IMR-90 (cell line): ENCODE measurements around the gene DEGS2. TPM values are rescaled to one million over a fixed set of nuclear protein-coding genes. Genes with fewer than 3 reads are reported as not detected.

Experiments used
- ATAC-seq: fragments of 200-7000 bp; cut with Tn5 transposase; 2 replicates; pipeline ENCODE4 v1.9.1; 2020; ENCODE audit warnings: low read depth, mild to moderate bottlenecking, moderate library complexity
- BruUV-seq: library from RNA; stranded (reverse); fragments of 400-500 nt; replicated peaks from 2 replicates; lab custom pipeline; 2021; lab: Mats Ljungman, UMichigan
- CTCF ChIA-PET: fragments of 300-600 bp; formaldehyde crosslinking; extraction: SDS; loops from one replicate; lab custom pipeline; 2021; ENCODE audit warnings: antibody characterized with exemption; lab: Yijun Ruan, JAX
- POLR2A ChIA-PET: fragments of 300-600 bp; sonication (Branson Sonifier 250); formaldehyde crosslinking; loops from one replicate; lab custom pipeline; 2022; ENCODE audit warnings: antibody characterized with exemption; ENCODE audit not compliant: unreplicated experiment; lab: Charles Lee
- DNase-seq: peaks from one replicate; pipeline ENCODE4 v3.0.0; 2013
- H2AFZ ChIP-seq: replicated peaks from 2 replicates; pipeline ENCODE3; 2013; ENCODE audit warnings: low read length, mild to moderate bottlenecking; ENCODE audit not compliant: poor library complexity
- H2AK5ac ChIP-seq: 2 replicates; pipeline ENCODE4 v1.6.1; 2013; ENCODE audit warnings: low read depth, low read length, inconsistent platforms
- H2AK9ac ChIP-seq: replicated peaks from 2 replicates; pipeline ENCODE3; 2013; ENCODE audit warnings: mild to moderate bottlenecking, low read depth, low read length, moderate library complexity; ENCODE audit not compliant: poor library complexity
- H2BK120ac ChIP-seq: 2 replicates; pipeline ENCODE4 v1.6.1; 2013; ENCODE audit warnings: low read depth, low read length, inconsistent platforms
- H2BK15ac ChIP-seq: 3 replicates; pipeline ENCODE4 v1.6.1; 2013; ENCODE audit warnings: low read depth, low read length, inconsistent platforms
- H2BK20ac ChIP-seq: 2 replicates; pipeline ENCODE4 v1.6.1; 2013; ENCODE audit warnings: low read depth, mild to moderate bottlenecking, inconsistent platforms, low read length, moderate library complexity
- H2BK5ac ChIP-seq: 2 replicates; pipeline ENCODE4 v1.6.1; 2013; ENCODE audit warnings: mild to moderate bottlenecking, low read depth, low read length, inconsistent platforms; ENCODE audit not compliant: poor library complexity, severe bottlenecking
- H3K14ac ChIP-seq: replicated peaks from 2 replicates; pipeline ENCODE4 v1.6.1; 2013; ENCODE audit warnings: low read depth, low read length, inconsistent platforms
- H3K18ac ChIP-seq: 2 replicates; pipeline ENCODE4 v1.6.1; 2013; ENCODE audit warnings: low read depth, low read length, control low read depth
- H3K23ac ChIP-seq: 2 replicates; pipeline ENCODE4 v1.6.1; 2013; ENCODE audit warnings: low read depth, low read length, inconsistent platforms
- H3K27ac ChIP-seq: 2 replicates; pipeline ENCODE4 v1.5.1; 2013; ENCODE audit warnings: mild to moderate bottlenecking, control low read depth, low read length; ENCODE audit not compliant: insufficient read depth
- H3K27me3 ChIP-seq: 2 replicates; pipeline ENCODE4 v1.6.1; 2013; ENCODE audit warnings: low read length; ENCODE audit not compliant: control insufficient read depth, insufficient read depth
- H3K36me3 ChIP-seq: 2 replicates; pipeline ENCODE4 v1.6.1; 2013; ENCODE audit warnings: low read length, mixed read lengths; ENCODE audit not compliant: control insufficient read depth, insufficient read depth
- H3K4ac ChIP-seq: 2 replicates; pipeline ENCODE4 v1.6.1; 2013; ENCODE audit warnings: low read depth, low read length, inconsistent platforms
- H3K4me1 ChIP-seq: 2 replicates; pipeline ENCODE4 v1.6.1; 2013; ENCODE audit warnings: low read length, mixed read lengths; ENCODE audit not compliant: control insufficient read depth, insufficient read depth
- H3K4me2 ChIP-seq: 2 replicates; pipeline ENCODE4 v1.6.1; 2013; ENCODE audit warnings: low read depth, mild to moderate bottlenecking, control low read depth, low read length, moderate library complexity
- H3K4me3 ChIP-seq: 2 replicates; pipeline ENCODE4 v1.5.1; 2013; ENCODE audit warnings: low read depth, mild to moderate bottlenecking, control low read depth, low read length, moderate library complexity; ENCODE audit not compliant: insufficient read depth
- H3K56ac ChIP-seq: 2 replicates; pipeline ENCODE4 v1.6.1; 2013; ENCODE audit warnings: low read length, inconsistent platforms; ENCODE audit not compliant: insufficient read depth; ENCODE audit errors: extremely low read depth
- H3K79me1 ChIP-seq, 2 experiments: 2 replicates each; pipeline ENCODE4 v1.6.1; 2013; ENCODE audit warnings: low read length in 2 of 2, inconsistent platforms in 1 of 2, low read depth in 1 of 2
- H3K9ac ChIP-seq: 2 replicates; pipeline ENCODE4 v1.6.1; 2013; ENCODE audit warnings: low read depth, low read length, control low read depth
- H3K9me1 ChIP-seq: 2 replicates; pipeline ENCODE4 v1.6.1; 2013; ENCODE audit warnings: low read length, inconsistent platforms; ENCODE audit not compliant: insufficient read depth
- H3K9me3 ChIP-seq: 2 replicates; pipeline ENCODE4 v1.6.1; 2013; ENCODE audit warnings: low read length; ENCODE audit not compliant: control insufficient read depth, insufficient read depth
- H4K20me1 ChIP-seq: 2 replicates; pipeline ENCODE4 v1.6.1; 2013; ENCODE audit warnings: low read length, inconsistent platforms; ENCODE audit not compliant: insufficient read depth
- H4K5ac ChIP-seq: 2 replicates; pipeline ENCODE4 v1.6.1; 2013; ENCODE audit warnings: mild to moderate bottlenecking, low read depth, low read length, control low read depth
- H4K8ac ChIP-seq, 2 experiments: 2 replicates each; pipeline ENCODE4 v1.6.1; 2013; ENCODE audit warnings: low read depth in 2 of 2, low read length in 2 of 2, control low read depth in 1 of 2, inconsistent platforms in 1 of 2
- H4K91ac ChIP-seq: 2 replicates; pipeline ENCODE4 v1.6.1; 2013; ENCODE audit warnings: low read depth, low read length, inconsistent platforms; ENCODE audit not compliant: insufficient read depth
- BHLHE40 ChIP-seq: fragments of 150-350 bp; IDR thresholded peaks from 2 replicates; pipeline ENCODE4 v1.6.1; 2016; ENCODE audit warnings: mild to moderate bottlenecking, low read depth, low read length
- CEBPB ChIP-seq: IDR thresholded peaks from 2 replicates; pipeline ENCODE4 v1.6.1; 2012; ENCODE audit warnings: low read depth, low read length, improper control_type of control experiment
- CHD1 ChIP-seq: IDR thresholded peaks from 2 replicates; pipeline ENCODE4 v1.6.1; 2012; ENCODE audit warnings: low read depth, low read length, improper control_type of control experiment
- CTCF ChIP-seq: conservative IDR thresholded peaks from 2 replicates; pipeline ENCODE4 v1.5.1; 2012; ENCODE audit warnings: mild to moderate bottlenecking, low read depth, low read length, improper control_type of control experiment
- ELK1 ChIP-seq: fragments of 150-350 bp; IDR thresholded peaks from 2 replicates; pipeline ENCODE4 v1.6.1; 2016; ENCODE audit warnings: low read depth, mild to moderate bottlenecking, low read length, moderate library complexity, borderline replicate concordance
- FOS ChIP-seq: fragments of 150-350 bp; IDR thresholded peaks from 2 replicates; pipeline ENCODE4 v1.6.1; 2016; ENCODE audit warnings: low read depth, low read length
- MAFK ChIP-seq: IDR thresholded peaks from 2 replicates; pipeline ENCODE4 v1.6.1; 2012; ENCODE audit warnings: low read depth, low read length, improper control_type of control experiment
- MAZ ChIP-seq: IDR thresholded peaks from 2 replicates; pipeline ENCODE4 v1.6.1; 2012; ENCODE audit warnings: low read depth, mild to moderate bottlenecking, low read length, improper control_type of control experiment, moderate library complexity, borderline replicate concordance
- MXI1 ChIP-seq: IDR thresholded peaks from 2 replicates; pipeline ENCODE4 v1.6.1; 2012; ENCODE audit warnings: low read depth, mild to moderate bottlenecking, low read length, moderate library complexity, borderline replicate concordance
- NFE2L2 ChIP-seq: fragments of 150-350 bp; IDR thresholded peaks from 2 replicates; pipeline ENCODE4 v1.6.1; 2016; ENCODE audit warnings: low read depth, mild to moderate bottlenecking, low read length
- POLR2A ChIP-seq: IDR thresholded peaks from 2 replicates; pipeline ENCODE4 v1.6.1; 2012; ENCODE audit warnings: mild to moderate bottlenecking, low read depth, low read length
- RAD21 ChIP-seq: IDR thresholded peaks from 2 replicates; pipeline ENCODE4 v1.6.1; 2012; ENCODE audit warnings: low read length, improper control_type of control experiment
- RCOR1 ChIP-seq: IDR thresholded peaks from 2 replicates; pipeline ENCODE4 v1.6.1; 2012; ENCODE audit warnings: mild to moderate bottlenecking, low read length, improper control_type of control experiment; ENCODE audit not compliant: insufficient replicate concordance
- RFX5 ChIP-seq: IDR thresholded peaks from 2 replicates; pipeline ENCODE4 v1.8.0; 2012; ENCODE audit warnings: low read depth, mild to moderate bottlenecking, low read length, moderate library complexity
- SMC3 ChIP-seq: fragments of 150-350 bp; IDR thresholded peaks from 2 replicates; pipeline ENCODE4 v1.6.1; 2016; ENCODE audit warnings: low read depth, mild to moderate bottlenecking, antibody characterized with exemption, low read length, moderate library complexity
- USF2 ChIP-seq: fragments of 150-350 bp; IDR thresholded peaks from 2 replicates; pipeline ENCODE4 v1.6.1; 2017; ENCODE audit warnings: mild to moderate bottlenecking, antibody characterized with exemption, low read length, low read depth
- WGBS, 2 experiments: methylation state at CpG; one replicate each; pipeline versions ENCODE4 v1.1.5 to v1.1.7; 2013; ENCODE audit warnings: missing lambda C conversion rate in 2 of 2; ENCODE audit not compliant: insufficient read length in 1 of 2; ENCODE audit errors: extremely low coverage in 2 of 2; 5-methylcytosine and 5-hydroxymethylcytosine counted together
- dilution Hi-C: fragments of 300-500 bp; cut with HindIII; formaldehyde crosslinking; loops from one replicate; pipeline ENCODE4 v1.14.3; 2018; ENCODE audit warnings: low sequenced_read_pairs; ENCODE audit not compliant: unreplicated experiment
- in situ Hi-C: fragments of 300-500 bp; cut with MboI; formaldehyde crosslinking; loops from 3 replicates; pipeline ENCODE4 v1.14.3; 2019; ENCODE audit warnings: low sequenced_read_pairs, inconsistent platforms, mixed read lengths
- intact Hi-C: fragments of 100-400 bp; cut with micrococcal nuclease; formaldehyde crosslinking; loops from 2 replicates; pipeline ENCODE4 v1.10.0; 2022
- polyA plus RNA-seq, 3 experiments: library from polyadenylated mRNA; depleted of rRNA; stranded (reverse); fragments of >200 nt; gene quantifications; 2 replicates each; pipeline ENCODE4 v1.2.3, GENCODE V29; 2012; ENCODE audit warnings: low replicate concordance in 1 of 3
- total RNA-seq: library from RNA; depleted of rRNA; stranded (reverse); fragments of >200 nt; gene quantifications from 2 replicates; pipeline ENCODE4 v1.2.3, GENCODE V29; 2012

DEGS2 gene
- total and polyA plus RNA-seq, 2 of the 4 experiments (the other 2 are of a cell fraction), result not detected

- Histone ChIP-seq H4K5ac (no peak overlapping the region), H2AK5ac (no peak overlapping the region), H3K18ac (no peak overlapping the region), H3K56ac (no peak overlapping the region), H3K27ac (no peak overlapping the region), H3K14ac (no peak overlapping the region), H3K9ac (no peak overlapping the region), H2AK9ac (peak overlapping the region; percentile 44), H2BK15ac (no peak overlapping the region), H3K9me3 (no peaks in the 10 kb centered on the region), H3K36me3 (peaks cover 34% of the 10 kb centered on the region), H2BK5ac (no peak overlapping the region), H3K27me3 (no peaks in the 10 kb centered on the region), H3K4me3 (no peak overlapping the region), H4K8ac (no peak overlapping the region), H2BK20ac (no peak overlapping the region), H2BK120ac (no peak overlapping the region), H3K4me1 (0 out of 2 replicates have a peak, but pooled peaks cover 3% of the 10 kb centered on the region), H3K9me1 (peaks cover 13% of the 10 kb centered on the region; the same call in 1 of the 2 replicates), H3K4me2 (no peak overlapping the region), H3K23ac (no peak overlapping the region), H3K4ac (no peak overlapping the region), H3K79me1 (no peaks in the 10 kb centered on the region), H4K20me1 (no peaks in the 10 kb centered on the region), H2AFZ (no peak overlapping the region), H4K91ac (no peak overlapping the region)
- ChIA-PET POLR2A (no interaction called here), CTCF (no interaction called here)
- no TSS peak for BruUV-seq
- TF ChIP-seq BHLHE40, result no peak
- no peak for TF ChIP-seq CHD1
- no peak for TF ChIP-seq RFX5
- no peak for TF ChIP-seq NFE2L2
- TF ChIP-seq ELK1, result no peak
- no peak for TF ChIP-seq MXI1
- no peak for TF ChIP-seq RCOR1
- TF ChIP-seq FOS, result no peak
- TF ChIP-seq RAD21, result no peak
- TF ChIP-seq CEBPB, result no peak
- TF ChIP-seq CTCF, result no peak
- no peak for TF ChIP-seq USF2
- no peak for TF ChIP-seq SMC3
- TF ChIP-seq MAZ, result no peak
- TF ChIP-seq POLR2A, result no peak
- TF ChIP-seq MAFK, result no peak
- WGBS, 2 experiments, result 87% methylated on average over 8 of the region's 25 CpGs; no CpG with 5 or more reads in 1 of the 2 experiments
- DNase-seq (no peak), ATAC-seq (no peak)
- in situ Hi-C loops, result no loop called here
- intact Hi-C loops, result no loop called here
- dilution Hi-C loops, result no loop called here
These were observed 27.1 kb downstream of the DEGS2 start for GRCh38 chr14:100132161-100132902.
